Spleen (tissue), 11 donors: ENCODE data around the gene CLASP2. TPM values are rescaled to one million over a fixed set of nuclear protein-coding genes. Genes with fewer than 3 reads are reported as not detected.

Source experiments
- DNase-seq: peaks from one replicate; pipeline ENCODE4 v3.0.0-alpha.2; 2020
- H3K27ac ChIP-seq, 8 donors: fragments of 200-600 bp; sonication (generic) in 7 of 8; 1 replicate in 4 of 8; 2 replicates in 4 of 8; pipeline versions ENCODE4 v1.5.0 to v1.8.0; 2016 to 2021; ENCODE audit warnings: inconsistent platforms in 4 of 8, mild to moderate bottlenecking in 4 of 8, moderate library complexity in 1 of 8
- H3K27me3 ChIP-seq, 7 donors: fragments of 200-600 bp; sonication (generic) in 6 of 7; replicated peaks in 1 of 7; 1 replicate in 4 of 7; 2 replicates in 3 of 7; pipeline versions ENCODE4 v1.5.0 to v1.8.0; 2016 to 2021; ENCODE audit warnings: inconsistent platforms in 3 of 7, mild to moderate bottlenecking in 1 of 7
- H3K36me3 ChIP-seq, 6 donors: fragments of 200-600 bp; sonication (generic) in 5 of 6; 1 replicate in 4 of 6; 2 replicates in 2 of 6; pipeline versions ENCODE4 v1.5.0 to v1.8.0; 2016 to 2021; ENCODE audit warnings: inconsistent platforms in 2 of 6
- H3K4me1 ChIP-seq, 6 donors: fragments of 200-600 bp; sonication (generic) in 5 of 6; 1 replicate in 3 of 6; 2 replicates in 3 of 6; pipeline versions ENCODE4 v1.5.0 to v1.8.0; 2016 to 2021; ENCODE audit warnings: inconsistent platforms in 3 of 6
- H3K4me3 ChIP-seq, 8 donors: fragments of 200-600 bp; sonication (generic) in 7 of 8; 1 replicate in 4 of 8; 2 replicates in 4 of 8; pipeline versions ENCODE4 v1.5.0 to v1.8.0; 2016 to 2021; ENCODE audit warnings: inconsistent platforms in 4 of 8, mild to moderate bottlenecking in 4 of 8, moderate library complexity in 2 of 8
- H3K9me3 ChIP-seq, 8 donors: fragments of 200-600 bp; sonication (generic) in 7 of 8; 1 replicate in 4 of 8; 2 replicates in 4 of 8; pipeline versions ENCODE4 v1.5.0 to v1.8.0; 2016 to 2021; ENCODE audit warnings: inconsistent platforms in 4 of 8
- CTCF ChIP-seq, 11 experiments: fragments of 200-600 bp in 7 of 11; fragments of 450-650 bp in 4 of 11; sonication (generic) in 4 of 11; IDR thresholded peaks in 8 of 11; conservative IDR thresholded peaks in 3 of 11; 1 replicate in 7 of 11; 2 replicates in 4 of 11; pipeline versions ENCODE4 v1.4.0 to v1.8.0; 2016 to 2021; ENCODE audit warnings: antibody characterized with exemption in 11 of 11, inconsistent platforms in 4 of 11, mild to moderate bottlenecking in 1 of 11
- POLR2A ChIP-seq, 3 donors: fragments of 450-650 bp; IDR thresholded peaks; one replicate each; pipeline ENCODE4 v1.5.1; 2017; ENCODE audit warnings: antibody characterized with exemption in 3 of 3, mild to moderate bottlenecking in 1 of 3
- POLR2AphosphoS5 ChIP-seq, 3 donors: sonication (generic); formaldehyde crosslinking; IDR thresholded peaks; one replicate each; pipeline ENCODE4 v1.5.1; 2017; ENCODE audit warnings: antibody characterized with exemption in 3 of 3
- WGBS, 5 donors: extraction: QIAGEN DNeasy Blood & Tissue Kit in 3 of 5; methylation state at CpG; one replicate each; pipeline versions ENCODE4 v1.1.5 to v1.1.7; 2013 to 2018; 5-methylcytosine and 5-hydroxymethylcytosine counted together
- intact Hi-C: fragments of 100-400 bp; cut with DNase I; formaldehyde crosslinking; loops from one replicate; pipeline ENCODE4 v1.15.0; 2023; ENCODE audit warnings: low total_unique reads
- polyA plus RNA-seq, 3 donors: library from polyadenylated mRNA; stranded (reverse); fragments of 200-250 nt; gene quantifications; one replicate each; pipeline ENCODE4 v1.2.1, GENCODE V29; 2013
- total RNA-seq, 7 donors: library from RNA; depleted of rRNA in 3 of 7; stranded (reverse); fragments of >200 nt in 3 of 7; fragmentation: NEBNext Ultra II Directional in 4 of 7; extraction: Animal tissue kit (Norgen Biotek cat#: 25700) in 4 of 7; gene quantifications; one replicate each; pipeline versions ENCODE4 v1.1.0 to v1.2.1, GENCODE V29; 2016 to 2021
- donor health status: healthy with polysubstance abuse.
- donor health status: DM: no; HTN: no; CAD: no; lungs with moderate emphysema.
- donor health status: DM: no; HTN: no; CAD: no.
- donor health status: Bipolar disorder and iron deficiency.
- donor health status: healthy.
- donor health status: DM: no; HTN: no; CAD: no.
- donor health status: DM: yes; HTN: yes; CAD: no.

The CLASP2 gene
- total and polyA plus RNA-seq, 10 donors, result 8.7 to 200 (median 72.5) TPM

DNA sequence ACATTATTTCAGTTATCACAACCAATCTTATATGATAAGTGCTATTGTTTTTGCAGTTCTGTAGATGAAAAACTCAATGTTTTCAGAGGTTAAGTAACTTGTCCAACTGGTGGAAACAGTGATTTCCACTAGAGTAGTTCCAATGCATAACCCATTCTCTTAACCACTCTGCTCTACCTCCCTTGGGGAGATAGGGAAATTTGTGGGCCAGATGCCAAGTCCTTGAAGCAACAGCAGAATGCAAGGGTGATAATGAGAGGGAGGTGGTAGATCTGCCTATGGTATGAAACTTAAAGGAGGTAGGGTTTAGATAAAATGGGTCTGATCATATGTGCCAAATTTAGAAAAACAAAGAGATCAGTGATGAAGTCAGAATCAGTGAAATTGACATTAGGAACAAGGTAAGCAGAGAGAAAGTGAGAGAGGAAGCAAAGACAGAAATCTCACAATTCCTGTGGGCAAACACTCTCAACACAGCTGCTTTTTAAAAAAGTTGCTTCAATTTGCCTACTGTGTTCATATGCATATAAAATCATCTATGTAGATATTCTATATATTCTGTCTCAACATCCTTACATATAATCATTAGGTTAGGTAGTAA lies 227.3 kb downstream of the CLASP2 start:
- intact Hi-C loops, result no loop called here
- TF ChIP-seq POLR2A (IDR thresholded peaks at IDR 0.05) (no peak), POLR2AphosphoS5 (IDR thresholded peaks at IDR 0.05) (no peak), CTCF (IDR thresholded peaks at IDR 0.05 in 8 of 11, conservative IDR thresholded peaks at IDR 0.05 in 3 of 11) (no peak)

GRCh38 chr3:33488683-33489082 lies 229.4 kb downstream of the CLASP2 start:
- H3K4me1 ChIP-seq, result no peaks in the 10 kb centered on the region
- no peak overlapping the region for H3K27ac ChIP-seq
- no peak overlapping the region for H3K4me3 ChIP-seq
- H3K36me3 ChIP-seq, result no peaks in the 10 kb centered on the region
- WGBS, 5 donors, result 67 to 85% (median 71%) methylated on average over 1 of the region's 1 CpG
- H3K27me3 ChIP-seq, result no peaks in the 10 kb centered on the region
- intact Hi-C loops, result no loop called here
- no peak for DNase-seq
- H3K9me3 ChIP-seq, result no peaks in the 10 kb centered on the region
- TF ChIP-seq CTCF (IDR thresholded peaks at IDR 0.05 in 8 of 11, conservative IDR thresholded peaks at IDR 0.05 in 3 of 11) (no peak), POLR2AphosphoS5 (IDR thresholded peaks at IDR 0.05) (no peak), POLR2A (IDR thresholded peaks at IDR 0.05) (no peak)

More for the DNA sequence above, 227.3 kb downstream of the CLASP2 start:
- no peaks in the 10 kb centered on the region for H3K4me1 ChIP-seq
- no peaks in the 10 kb centered on the region for H3K9me3 ChIP-seq
- no peaks in the 10 kb centered on the region for H3K36me3 ChIP-seq
- H3K4me3 ChIP-seq, result no peak overlapping the region
- DNase-seq, result no peak
- H3K27me3 ChIP-seq, result no peaks in the 10 kb centered on the region
- no peak overlapping the region for H3K27ac ChIP-seq

GRCh38 chr3:33488246-33488645 lies 229.8 kb downstream of the CLASP2 start:
- WGBS, 5 donors, result 89 to 98% (median 93%) methylated on average over 2 of the region's 2 CpGs
- H3K4me1 ChIP-seq, result no peaks in the 10 kb centered on the region

GRCh38 chr3:33482111-33482521 lies 235.9 kb downstream of the CLASP2 start:
- TF ChIP-seq POLR2AphosphoS5 (IDR thresholded peaks at IDR 0.05) (no peak), CTCF (IDR thresholded peaks at IDR 0.05 in 8 of 11, conservative IDR thresholded peaks at IDR 0.05 in 3 of 11) (no peak), POLR2A (IDR thresholded peaks at IDR 0.05) (no peak)
- no peak overlapping the region for H3K4me3 ChIP-seq
- no peaks in the 10 kb centered on the region for H3K4me1 ChIP-seq
- no peaks in the 10 kb centered on the region for H3K36me3 ChIP-seq
- intact Hi-C loops, result no loop called here
- no peak for DNase-seq
- H3K27ac ChIP-seq, result no peak overlapping the region
- WGBS, 5 donors, result 80 to 94% (median 92%) methylated on average over 1 of the region's 1 CpG
- H3K9me3 ChIP-seq, result peaks cover 0 to 11% (median 0%) of the 10 kb centered on the region in 8 donors
- no peaks in the 10 kb centered on the region for H3K27me3 ChIP-seq

More at GRCh38 chr3:33488246-33488645, 229.8 kb downstream of the CLASP2 start:
- TF ChIP-seq POLR2A (IDR thresholded peaks at IDR 0.05) (no peak), POLR2AphosphoS5 (IDR thresholded peaks at IDR 0.05) (no peak), CTCF (IDR thresholded peaks at IDR 0.05 in 8 of 11, conservative IDR thresholded peaks at IDR 0.05 in 3 of 11) (no peak)
- Histone ChIP-seq H3K4me3 (no peak overlapping the region), H3K27ac (no peak overlapping the region), H3K36me3 (no peaks in the 10 kb centered on the region), H3K27me3 (no peaks in the 10 kb centered on the region), H3K9me3 (no peaks in the 10 kb centered on the region)
- DNase-seq, result no peak
- intact Hi-C loops, result no loop called here
